ENCODE results near the gene ARHGAP44.
"Not testable (repeated sequence)": the region's sequence is repeated elsewhere in the genome, so short reads cannot be mapped to it uniquely, and the experiment has no call there.

ARHGAP44 gene

GRCh38 chr17:12826431-12826830 is 37.1 kb downstream of the ARHGAP44 start:
- no peak for FAIRE-seq

- no peak for FAIRE-seq
These were observed 41.5 kb downstream of the ARHGAP44 start for GRCh38 chr17:12830777-12831247.

GRCh38 chr17:12831839-12832238 is 42.5 kb downstream of the ARHGAP44 start:
- FAIRE-seq, result no peak

GRCh38 chr17:12839042-12839441 is 49.7 kb downstream of the ARHGAP44 start:
- no peak for FAIRE-seq

GRCh38 chr17:12842936-12843335 is 53.6 kb downstream of the ARHGAP44 start:
- no peak for FAIRE-seq

- FAIRE-seq, result no peak
These were observed 61.7 kb downstream of the ARHGAP44 start for GRCh38 chr17:12850996-12851395.

GRCh38 chr17:12851901-12852435 is 62.7 kb downstream of the ARHGAP44 start:
- FAIRE-seq, result no peak

- no peak for FAIRE-seq
These were observed 64.6 kb downstream of the ARHGAP44 start for GRCh38 chr17:12853921-12854320.

- no peak for FAIRE-seq
These were observed 67.1 kb downstream of the ARHGAP44 start for GRCh38 chr17:12856416-12856815.

- FAIRE-seq, result no peak
These were observed 68.3 kb downstream of the ARHGAP44 start for GRCh38 chr17:12857592-12857991.

GRCh38 chr17:12859520-12859919 is 70.2 kb downstream of the ARHGAP44 start:
- FAIRE-seq, result no peak

GRCh38 chr17:12865769-12866168 is 76.5 kb downstream of the ARHGAP44 start:
- FAIRE-seq, result no peak

GRCh38 chr17:12866244-12866643 is 76.9 kb downstream of the ARHGAP44 start:
- FAIRE-seq, result no peak

- no peak for FAIRE-seq
These were observed 78.4 kb downstream of the ARHGAP44 start for GRCh38 chr17:12867726-12868125.

- FAIRE-seq, result not testable (repeated sequence)
These were observed 84.3 kb downstream of the ARHGAP44 start for GRCh38 chr17:12873415-12874125.

GRCh38 chr17:12877953-12878669 is 88.8 kb downstream of the ARHGAP44 start:
- FAIRE-seq, result no peak

- FAIRE-seq, result not testable (repeated sequence)
These were observed 89.8 kb downstream of the ARHGAP44 start for GRCh38 chr17:12879096-12879495.

- no peak for FAIRE-seq
These were observed 94.2 kb downstream of the ARHGAP44 start for GRCh38 chr17:12883472-12883871.

GRCh38 chr17:12887088-12887487 is 97.8 kb downstream of the ARHGAP44 start:
- no peak for FAIRE-seq

- no peak for FAIRE-seq
These were observed 107.0 kb downstream of the ARHGAP44 start for GRCh38 chr17:12896180-12896785.

- no peak for FAIRE-seq
These were observed 108.8 kb downstream of the ARHGAP44 start for GRCh38 chr17:12898110-12898509.

GRCh38 chr17:12899604-12900003 is 110.3 kb downstream of the ARHGAP44 start:
- FAIRE-seq, result no peak

GRCh38 chr17:12900474-12900873 is 111.2 kb downstream of the ARHGAP44 start:
- FAIRE-seq, result no peak

GRCh38 chr17:12902046-12902445 is 112.7 kb downstream of the ARHGAP44 start:
- FAIRE-seq, result no peak
